Parathyroid adenoma (tissue), 2 donors: Measurements from ENCODE around the gene ARSB.
"Not testable (repeated sequence)": the region's sequence is repeated elsewhere in the genome, so short reads cannot be mapped to it uniquely, and the experiment has no call there.

ENCODE experiments used
- H2AFZ ChIP-seq: fragments of 300-600 bp; sonication (generic); one replicate; pipeline ENCODE4 v1.7.0; 2017; ENCODE audit warnings: antibody characterized with exemption, mild to moderate bottlenecking
- H3K27ac ChIP-seq: fragments of 300-600 bp; sonication (generic); one replicate; pipeline ENCODE4 v1.7.0; 2017
- H3K27me3 ChIP-seq: fragments of 300-600 bp; sonication (generic); one replicate; pipeline ENCODE4 v1.7.0; 2017; ENCODE audit warnings: low read length; ENCODE audit not compliant: control insufficient read depth, insufficient read depth
- H3K36me3 ChIP-seq: fragments of 300-600 bp; sonication (generic); one replicate; pipeline ENCODE4 v1.7.0; 2017; ENCODE audit warnings: low read length; ENCODE audit not compliant: control insufficient read depth, insufficient read depth
- H3K4me1 ChIP-seq: fragments of 300-600 bp; sonication (generic); one replicate; pipeline ENCODE4 v1.7.0; 2017; ENCODE audit warnings: control low read depth
- H3K4me2 ChIP-seq: fragments of 300-600 bp; sonication (generic); one replicate; pipeline ENCODE4 v1.7.0; 2017; ENCODE audit warnings: low read length
- H3K4me3 ChIP-seq: fragments of 300-600 bp; sonication (generic); one replicate; pipeline ENCODE4 v1.7.0; 2017; ENCODE audit warnings: low read depth, low read length
- H3K79me2 ChIP-seq: fragments of 300-600 bp; sonication (generic); one replicate; pipeline ENCODE4 v1.7.0; 2017; ENCODE audit warnings: control low read depth
- H3K9ac ChIP-seq: fragments of 300-600 bp; sonication (generic); one replicate; pipeline ENCODE4 v1.7.0; 2017; ENCODE audit warnings: mild to moderate bottlenecking
- H3K9me3 ChIP-seq: fragments of 300-600 bp; sonication (generic); one replicate; pipeline ENCODE4 v1.7.0; 2017; ENCODE audit warnings: low read length; ENCODE audit not compliant: control insufficient read depth
- CTCF ChIP-seq: fragments of 300-600 bp; sonication (generic); IDR thresholded peaks from one replicate; pipeline ENCODE4 v1.7.0; 2017; ENCODE audit warnings: antibody characterized with exemption, mild to moderate bottlenecking
- donor health status: primary hyperparathyroidism.

Gene ARSB

GRCh38 chr5:78765116-78765515, 220.0 kb downstream of the ARSB start:
- Histone ChIP-seq H2AFZ (no peak overlapping the region), H3K4me3 (no peak overlapping the region), H3K36me3 (no peaks in the 10 kb centered on the region), H3K79me2 (no peaks in the 10 kb centered on the region), H3K27ac (no peak overlapping the region), H3K27me3 (no peaks in the 10 kb centered on the region), H3K4me1 (no peaks in the 10 kb centered on the region), H3K9me3 (no peaks in the 10 kb centered on the region), H3K4me2 (no peak overlapping the region), H3K9ac (no peak overlapping the region)
- no peak for TF ChIP-seq CTCF

GRCh38 chr5:78763659-78764189, 221.4 kb downstream of the ARSB start:
- Histone ChIP-seq H3K27ac (no peak overlapping the region), H3K9ac (no peak overlapping the region), H3K4me2 (no peak overlapping the region), H3K4me3 (no peak overlapping the region), H3K27me3 (no peaks in the 10 kb centered on the region), H3K36me3 (no peaks in the 10 kb centered on the region), H3K4me1 (no peaks in the 10 kb centered on the region), H3K9me3 (no peaks in the 10 kb centered on the region), H3K79me2 (no peaks in the 10 kb centered on the region), H2AFZ (no peak overlapping the region)
- no peak for TF ChIP-seq CTCF

GRCh38 chr5:78762743-78763142, 222.4 kb downstream of the ARSB start:
- not testable (repeated sequence) for H3K79me2 ChIP-seq, H3K27ac ChIP-seq, H3K4me3 ChIP-seq, H3K4me2 ChIP-seq, H3K9me3 ChIP-seq, H3K27me3 ChIP-seq, H2AFZ ChIP-seq, H3K36me3 ChIP-seq, H3K9ac ChIP-seq, H3K4me1 ChIP-seq

GRCh38 chr5:78761840-78762239, 223.3 kb downstream of the ARSB start:
- Histone ChIP-seq H3K4me1 (no peaks in the 10 kb centered on the region), H2AFZ (no peak overlapping the region), H3K4me3 (no peak overlapping the region), H3K27me3 (no peaks in the 10 kb centered on the region), H3K9ac (no peak overlapping the region), H3K9me3 (no peaks in the 10 kb centered on the region), H3K79me2 (no peaks in the 10 kb centered on the region), H3K4me2 (no peak overlapping the region), H3K36me3 (no peaks in the 10 kb centered on the region), H3K27ac (no peak overlapping the region)
- no peak for TF ChIP-seq CTCF

GRCh38 chr5:78760770-78761169, 224.3 kb downstream of the ARSB start:
- Histone ChIP-seq H3K4me3 (no peak overlapping the region), H3K4me1 (no peaks in the 10 kb centered on the region), H2AFZ (no peak overlapping the region), H3K79me2 (no peaks in the 10 kb centered on the region), H3K9ac (no peak overlapping the region), H3K36me3 (no peaks in the 10 kb centered on the region), H3K4me2 (no peak overlapping the region), H3K27me3 (no peaks in the 10 kb centered on the region), H3K9me3 (no peaks in the 10 kb centered on the region), H3K27ac (no peak overlapping the region)
- no peak for TF ChIP-seq CTCF
